22Rv1 (cell line): Measurements from ENCODE around the gene CREB5.
"Not testable (repeated sequence)": the region's sequence is repeated elsewhere in the genome, so short reads cannot be mapped to it uniquely, and the experiment has no call there.

Experiments used
- H3K27ac ChIP-seq: fragments of 450-650 bp; 2 replicates; pipeline ENCODE4 v1.5.1; 2017
- ZFX ChIP-seq: fragments of 450-650 bp; IDR thresholded peaks from 2 replicates; pipeline ENCODE4 v1.6.1; 2017; ENCODE audit warnings: antibody characterized with exemption, borderline replicate concordance
- TF ChIP-seq, protein P1 (sequence below): fragments of 450-650 bp; IDR thresholded peaks from 2 replicates; pipeline ENCODE4 v1.5.1; 2017; ENCODE audit warnings: mild to moderate bottlenecking

The CREB5 gene

GRCh38 chr7:28782362-28782761 lies 370.0 kb downstream of the CREB5 start:
- H3K27ac ChIP-seq, result no peak overlapping the region
- TF ChIP-seq, protein P1, sequence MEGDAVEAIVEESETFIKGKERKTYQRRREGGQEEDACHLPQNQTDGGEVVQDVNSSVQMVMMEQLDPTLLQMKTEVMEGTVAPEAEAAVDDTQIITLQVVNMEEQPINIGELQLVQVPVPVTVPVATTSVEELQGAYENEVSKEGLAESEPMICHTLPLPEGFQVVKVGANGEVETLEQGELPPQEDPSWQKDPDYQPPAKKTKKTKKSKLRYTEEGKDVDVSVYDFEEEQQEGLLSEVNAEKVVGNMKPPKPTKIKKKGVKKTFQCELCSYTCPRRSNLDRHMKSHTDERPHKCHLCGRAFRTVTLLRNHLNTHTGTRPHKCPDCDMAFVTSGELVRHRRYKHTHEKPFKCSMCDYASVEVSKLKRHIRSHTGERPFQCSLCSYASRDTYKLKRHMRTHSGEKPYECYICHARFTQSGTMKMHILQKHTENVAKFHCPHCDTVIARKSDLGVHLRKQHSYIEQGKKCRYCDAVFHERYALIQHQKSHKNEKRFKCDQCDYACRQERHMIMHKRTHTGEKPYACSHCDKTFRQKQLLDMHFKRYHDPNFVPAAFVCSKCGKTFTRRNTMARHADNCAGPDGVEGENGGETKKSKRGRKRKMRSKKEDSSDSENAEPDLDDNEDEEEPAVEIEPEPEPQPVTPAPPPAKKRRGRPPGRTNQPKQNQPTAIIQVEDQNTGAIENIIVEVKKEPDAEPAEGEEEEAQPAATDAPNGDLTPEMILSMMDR, result no peak
- TF ChIP-seq ZFX, result no peak

GRCh38 chr7:28784171-28784902 lies 372.0 kb downstream of the CREB5 start:
- no peak overlapping the region for H3K27ac ChIP-seq
- TF ChIP-seq, protein P1, result no peak
- no peak for TF ChIP-seq ZFX

DNA sequence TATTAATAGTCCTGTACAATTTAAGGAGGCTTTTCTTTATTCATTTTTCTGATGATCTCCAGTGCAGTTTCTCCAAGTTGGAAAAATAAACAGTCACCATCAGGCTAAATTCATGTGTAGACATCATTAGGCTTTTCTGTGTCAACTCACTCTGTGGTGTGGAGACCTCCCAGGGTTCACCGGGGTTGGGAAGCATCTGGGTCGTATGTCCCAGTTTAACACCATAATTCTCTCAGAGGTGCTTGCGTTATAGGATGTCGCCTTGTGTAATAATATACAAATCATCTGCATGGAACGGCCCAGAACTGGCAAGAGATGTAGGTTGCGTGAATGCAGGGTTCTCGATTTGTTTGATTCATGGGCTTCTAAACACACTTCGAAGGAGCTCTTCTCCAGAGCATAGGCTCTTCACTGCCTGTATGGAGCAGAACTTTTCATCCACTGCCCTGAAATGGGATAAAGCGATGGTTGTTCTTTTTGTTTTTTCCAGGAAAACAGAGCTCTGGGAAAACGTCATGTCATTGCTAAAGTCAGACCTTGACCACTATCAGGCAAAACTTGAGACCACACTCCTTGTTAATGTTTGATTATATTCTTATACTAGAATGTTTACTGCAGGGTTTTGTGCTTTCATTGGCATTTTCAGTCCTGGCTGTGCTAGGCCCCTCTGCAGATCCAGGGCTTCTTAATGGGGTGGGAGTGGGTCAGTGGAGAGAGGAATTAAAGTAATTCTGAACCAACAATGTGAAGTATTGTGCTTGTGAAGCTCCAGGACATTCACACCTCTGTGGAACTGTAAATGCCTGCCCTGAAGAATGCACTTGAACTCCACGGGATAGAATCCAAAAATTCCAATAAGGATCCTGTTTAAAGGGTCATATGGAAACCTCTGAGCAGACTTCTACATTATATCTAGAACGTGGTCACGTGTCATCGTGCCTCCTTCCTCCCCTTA lies 373.0 kb downstream of the CREB5 start:
- no peak for TF ChIP-seq ZFX
- TF ChIP-seq, protein P1, result no peak
- no peak overlapping the region for H3K27ac ChIP-seq

DNA sequence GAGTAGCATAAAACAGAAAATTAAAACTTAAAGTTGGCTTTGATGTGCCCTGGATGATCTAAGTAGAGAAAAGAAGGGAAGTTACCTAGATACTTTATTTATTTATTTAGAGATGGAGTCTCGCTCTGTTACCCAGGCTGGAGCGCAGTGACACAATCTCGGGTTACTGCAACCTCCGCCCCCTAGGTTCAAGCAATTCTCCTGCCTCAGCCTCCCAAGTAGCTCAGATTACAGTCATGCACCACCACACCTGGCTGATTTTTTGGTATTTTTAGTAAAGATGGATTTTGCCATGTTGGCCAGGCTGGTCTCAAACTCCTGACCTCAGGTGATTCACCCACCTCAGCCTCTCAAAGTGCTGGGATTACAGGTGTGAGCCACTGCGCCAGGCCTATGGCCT lies 373.8 kb downstream of the CREB5 start:
- H3K27ac ChIP-seq, result not testable (repeated sequence)

DNA sequence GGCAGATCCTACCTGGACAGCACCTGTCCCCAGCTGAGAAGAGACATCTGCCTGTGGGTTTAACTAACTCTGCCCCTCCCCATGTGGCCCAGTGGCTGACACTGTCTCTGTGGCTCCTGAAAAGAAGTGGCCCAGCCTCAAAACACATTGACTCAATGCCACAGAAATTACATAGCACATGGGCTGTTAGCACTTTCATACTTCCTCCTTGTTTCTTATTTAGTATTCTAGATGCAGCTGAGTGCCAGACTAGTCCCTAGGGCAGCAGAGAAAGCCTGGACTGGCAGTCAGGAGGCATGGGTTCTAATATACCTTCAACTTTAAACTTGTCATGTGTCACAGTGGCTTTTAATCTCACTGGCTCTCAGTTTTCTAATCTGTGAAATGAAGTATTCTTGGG lies 374.8 kb downstream of the CREB5 start:
- H3K27ac ChIP-seq, result no peak overlapping the region
- TF ChIP-seq, protein P1, result no peak

- TF ChIP-seq, protein P1, result no peak
- no peak for TF ChIP-seq ZFX
- H3K27ac ChIP-seq, result no peak overlapping the region
Observed at GRCh38 chr7:28790467-28790866, 378.1 kb downstream of the CREB5 start.

DNA sequence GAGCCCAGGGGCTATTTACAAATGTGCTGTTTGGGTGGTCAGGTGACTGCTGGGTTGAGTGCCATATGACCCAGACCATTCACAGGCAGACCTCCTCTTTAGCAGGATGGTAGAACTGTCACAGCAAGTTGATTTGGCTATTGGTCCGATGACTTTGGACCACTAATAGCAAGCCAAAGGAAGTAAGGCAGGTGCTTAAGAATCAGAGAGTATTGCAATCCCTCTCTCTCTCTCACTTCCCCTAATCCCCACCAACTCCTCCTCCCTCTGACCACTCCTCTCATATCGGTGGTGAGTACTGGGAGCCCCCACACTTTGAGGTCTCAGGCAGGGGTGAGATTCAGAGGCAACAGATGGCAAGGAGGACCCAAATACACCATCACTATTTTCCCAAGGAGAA lies 380.5 kb downstream of the CREB5 start:
- TF ChIP-seq ZFX, result no peak
- TF ChIP-seq, protein P1, result no peak
- H3K27ac ChIP-seq, result no peak overlapping the region
